ENCODE results near the gene PLCH1.

DNA sequence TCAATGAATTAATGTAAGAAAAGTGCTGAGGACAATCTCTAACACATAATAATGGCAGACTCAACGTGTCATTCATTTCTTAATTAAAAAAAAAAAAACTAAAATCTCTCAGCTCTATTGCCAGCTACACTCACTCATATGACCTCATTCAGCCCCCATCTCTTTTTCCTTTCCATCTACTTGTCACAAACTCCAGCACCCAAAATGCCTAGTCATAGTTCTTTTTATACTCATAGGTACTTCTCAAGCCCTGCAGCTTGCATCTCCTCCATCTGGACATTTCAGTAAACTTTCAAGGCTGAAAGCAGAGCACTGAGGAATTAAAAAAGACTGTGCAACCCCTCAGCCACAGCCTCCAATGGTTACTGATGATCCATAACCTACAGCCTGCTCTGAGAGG lies 109.8 kb downstream of the PLCH1 start:
- TF ChIP-seq, protein P1, sequence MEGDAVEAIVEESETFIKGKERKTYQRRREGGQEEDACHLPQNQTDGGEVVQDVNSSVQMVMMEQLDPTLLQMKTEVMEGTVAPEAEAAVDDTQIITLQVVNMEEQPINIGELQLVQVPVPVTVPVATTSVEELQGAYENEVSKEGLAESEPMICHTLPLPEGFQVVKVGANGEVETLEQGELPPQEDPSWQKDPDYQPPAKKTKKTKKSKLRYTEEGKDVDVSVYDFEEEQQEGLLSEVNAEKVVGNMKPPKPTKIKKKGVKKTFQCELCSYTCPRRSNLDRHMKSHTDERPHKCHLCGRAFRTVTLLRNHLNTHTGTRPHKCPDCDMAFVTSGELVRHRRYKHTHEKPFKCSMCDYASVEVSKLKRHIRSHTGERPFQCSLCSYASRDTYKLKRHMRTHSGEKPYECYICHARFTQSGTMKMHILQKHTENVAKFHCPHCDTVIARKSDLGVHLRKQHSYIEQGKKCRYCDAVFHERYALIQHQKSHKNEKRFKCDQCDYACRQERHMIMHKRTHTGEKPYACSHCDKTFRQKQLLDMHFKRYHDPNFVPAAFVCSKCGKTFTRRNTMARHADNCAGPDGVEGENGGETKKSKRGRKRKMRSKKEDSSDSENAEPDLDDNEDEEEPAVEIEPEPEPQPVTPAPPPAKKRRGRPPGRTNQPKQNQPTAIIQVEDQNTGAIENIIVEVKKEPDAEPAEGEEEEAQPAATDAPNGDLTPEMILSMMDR (IDR thresholded peaks at IDR 0.05) = no peak
- TF ChIP-seq POLR2A (IDR thresholded peaks at IDR 0.05) (no peak), EP300 (IDR thresholded peaks at IDR 0.05) (no peak)

All from tibial nerve (tissue), 4 donors.